ENCODE measurements around the gene LYRM7. TPM values are rescaled to one million over a fixed set of nuclear protein-coding genes. Genes with fewer than 3 reads are reported as not detected.
"Not testable (repeated sequence)": the region's sequence is repeated elsewhere in the genome, so short reads cannot be mapped to it uniquely, and the experiment has no call there.

LYRM7 gene
- total RNA-seq (2014; rRNA removed; shearing (Covaris generic)) = 14.4 and 18.2 TPM in 2 replicates
- 24.3 and 25.5 TPM in 2 replicates for total RNA-seq (2022)
- percentile 77 among the genes with signal in this experiment for Bru-seq, nascent RNA
- BruChase-seq, experiment 1, labeled RNA remaining after a 6-hour chase = percentile 87 among the genes with signal in this experiment
- percentile 79 among the genes with signal in this experiment for BruChase-seq, experiment 2, labeled RNA remaining after a 2-hour chase
- long read RNA-seq, full-length matches to known transcripts = 88 of 101 reads
- long read RNA-seq, partial matches to known transcripts = 2 of 101 reads
- long read RNA-seq, other reads (novel, unspliced or antisense) = 11 of 101 reads

GRCh38 chr5:131170540-131171275, at the start of gene LYRM7:
Gene LYRM7, plus strand, starts transcription at chr5:131170944. Its CDS starts 77 bp downstream, at chr5:131171021.
- no peaks in the 10 kb centered on the region for H4K20me1 ChIP-seq (ENCODE audit: insufficient read depth, low read length)
- TF ChIP-seq EZH2phosphoT487 (IDR thresholded peaks at IDR 0.05; ENCODE audit: borderline replicate concordance, low read depth, low read length) (no peak), CTCF (conservative IDR thresholded peaks at IDR 0.05; ENCODE audit: low read length) (no peak)
- H3K9me2 ChIP-seq (ENCODE audit: insufficient read depth, low read length) = no peaks in the 10 kb centered on the region
- intact Hi-C loops (cut with micrococcal nuclease; ENCODE audit: unreplicated experiment) = loop anchor here (1.0 to 2.0 kb wide), 2 partner anchors 39 to 82 kb away; no protein-coding TSS in a partner anchor
- BruUV-seq (replicated peaks) = no TSS peak
- peaks cover 27% of the 10 kb centered on the region for H3K4me1 ChIP-seq (ENCODE audit: insufficient read depth, low read length, poor library complexity, severe bottlenecking)
- no peaks in the 10 kb centered on the region; the same call in 1 of the 2 replicates for H3K36me3 ChIP-seq (ENCODE audit: insufficient read depth, low read length)
- peak within 1 kb of the TSS; percentile 65 for H3K27ac ChIP-seq (ENCODE audit: low read depth, low read length, poor library complexity, severe bottlenecking)
- peaks cover 26% of the 10 kb centered on the region; the same call in 1 of the 2 replicates for H3K79me2 ChIP-seq (ENCODE audit: insufficient read depth, low read depth, low read length)
- DNase-seq (ENCODE audit: low spot score) = peak; percentile 100
- peak within 1 kb of the TSS; percentile 92 for H3K4me2 ChIP-seq (ENCODE audit: low read length)
- no peaks in the 10 kb centered on the region for H3K9me3 ChIP-seq (ENCODE audit: low read length)
- CTCF ChIA-PET (ENCODE audit: unreplicated experiment) = no interaction called here
- H2AFZ ChIP-seq (ENCODE audit: low read length) = peak within 1 kb of the TSS; percentile 70; the same call in 1 of the 2 replicates
- POLR2A ChIA-PET = interaction anchor here (0.6 to 1.7 kb wide), 5 partner anchors 12 to 95 kb away, joined by 3 to 6 read pairs (median 4); no protein-coding TSS in a partner anchor
- H3K4me3 ChIP-seq (ENCODE audit: low read depth, low read length, poor library complexity, severe bottlenecking) = peak within 1 kb of the TSS; percentile 79

- H3K36me3 ChIP-seq (ENCODE audit: insufficient read depth, low read length); CTCF ChIA-PET (ENCODE audit: unreplicated experiment); H3K9me3 ChIP-seq (ENCODE audit: low read length); H3K4me1 ChIP-seq (ENCODE audit: insufficient read depth, low read length, poor library complexity, severe bottlenecking); H3K4me2 ChIP-seq (ENCODE audit: low read length); H3K27ac ChIP-seq (ENCODE audit: low read depth, low read length, poor library complexity, severe bottlenecking); intact Hi-C loops (cut with micrococcal nuclease; ENCODE audit: unreplicated experiment); BruUV-seq (replicated peaks); H3K9me2 ChIP-seq (ENCODE audit: insufficient read depth, low read length); DNase-seq (ENCODE audit: low spot score); H3K79me2 ChIP-seq (ENCODE audit: insufficient read depth, low read depth, low read length); H3K4me3 ChIP-seq (ENCODE audit: low read depth, low read length, poor library complexity, severe bottlenecking); POLR2A ChIA-PET; H4K20me1 ChIP-seq (ENCODE audit: insufficient read depth, low read length); H2AFZ ChIP-seq (ENCODE audit: low read length): not testable (repeated sequence)
Observed at GRCh38 chr5:131127244-131127643, 43.5 kb upstream of the LYRM7 start.

- no peak overlapping the region for H2AFZ ChIP-seq (ENCODE audit: low read length)
- H3K9me3 ChIP-seq (ENCODE audit: low read length) = no peaks in the 10 kb centered on the region
- no peaks in the 10 kb centered on the region for H3K36me3 ChIP-seq (ENCODE audit: insufficient read depth, low read length)
- BruUV-seq (replicated peaks) = no TSS peak
- no peaks in the 10 kb centered on the region for H4K20me1 ChIP-seq (ENCODE audit: insufficient read depth, low read length)
- H3K4me1 ChIP-seq (ENCODE audit: insufficient read depth, low read length, poor library complexity, severe bottlenecking) = no peaks in the 10 kb centered on the region
- no peaks in the 10 kb centered on the region for H3K79me2 ChIP-seq (ENCODE audit: insufficient read depth, low read depth, low read length)
- ChIA-PET POLR2A (no interaction called here), CTCF (ENCODE audit: unreplicated experiment) (no interaction called here)
- intact Hi-C loops (cut with micrococcal nuclease; ENCODE audit: unreplicated experiment) = no loop called here
- H3K4me3 ChIP-seq (ENCODE audit: low read depth, low read length, poor library complexity, severe bottlenecking) = no peak overlapping the region
- DNase-seq (ENCODE audit: low spot score) = no peak
- H3K27ac ChIP-seq (ENCODE audit: low read depth, low read length, poor library complexity, severe bottlenecking) = no peak overlapping the region
- TF ChIP-seq CTCF (conservative IDR thresholded peaks at IDR 0.05; ENCODE audit: low read length) = no peak
- no peak for TF ChIP-seq EZH2phosphoT487 (IDR thresholded peaks at IDR 0.05; ENCODE audit: borderline replicate concordance, low read depth, low read length)
- H3K9me2 ChIP-seq (ENCODE audit: insufficient read depth, low read length) = no peaks in the 10 kb centered on the region
- no peak overlapping the region for H3K4me2 ChIP-seq (ENCODE audit: low read length)
Observed at GRCh38 chr5:131129306-131129705, 41.4 kb upstream of the LYRM7 start.

GRCh38 chr5:131133091-131133490, 37.7 kb upstream of the LYRM7 start:
- CTCF ChIA-PET (ENCODE audit: unreplicated experiment); H3K79me2 ChIP-seq (ENCODE audit: insufficient read depth, low read depth, low read length); H3K4me3 ChIP-seq (ENCODE audit: low read depth, low read length, poor library complexity, severe bottlenecking); H3K27ac ChIP-seq (ENCODE audit: low read depth, low read length, poor library complexity, severe bottlenecking); H3K4me1 ChIP-seq (ENCODE audit: insufficient read depth, low read length, poor library complexity, severe bottlenecking); intact Hi-C loops (cut with micrococcal nuclease; ENCODE audit: unreplicated experiment); H4K20me1 ChIP-seq (ENCODE audit: insufficient read depth, low read length); DNase-seq (ENCODE audit: low spot score); H3K4me2 ChIP-seq (ENCODE audit: low read length); BruUV-seq (replicated peaks); H3K9me3 ChIP-seq (ENCODE audit: low read length); H3K9me2 ChIP-seq (ENCODE audit: insufficient read depth, low read length); H3K36me3 ChIP-seq (ENCODE audit: insufficient read depth, low read length); POLR2A ChIA-PET; H2AFZ ChIP-seq (ENCODE audit: low read length): not testable (repeated sequence)

GRCh38 chr5:131138406-131138805, 32.3 kb upstream of the LYRM7 start:
- H3K4me1 ChIP-seq (ENCODE audit: insufficient read depth, low read length, poor library complexity, severe bottlenecking); H3K9me2 ChIP-seq (ENCODE audit: insufficient read depth, low read length); H3K27ac ChIP-seq (ENCODE audit: low read depth, low read length, poor library complexity, severe bottlenecking); H4K20me1 ChIP-seq (ENCODE audit: insufficient read depth, low read length); H3K4me2 ChIP-seq (ENCODE audit: low read length); H3K4me3 ChIP-seq (ENCODE audit: low read depth, low read length, poor library complexity, severe bottlenecking); DNase-seq (ENCODE audit: low spot score); H3K9me3 ChIP-seq (ENCODE audit: low read length); H2AFZ ChIP-seq (ENCODE audit: low read length); POLR2A ChIA-PET; H3K36me3 ChIP-seq (ENCODE audit: insufficient read depth, low read length); BruUV-seq (replicated peaks); CTCF ChIA-PET (ENCODE audit: unreplicated experiment); H3K79me2 ChIP-seq (ENCODE audit: insufficient read depth, low read depth, low read length); intact Hi-C loops (cut with micrococcal nuclease; ENCODE audit: unreplicated experiment): not testable (repeated sequence)
